Germinal center (tissue), 1 donor: ENCODE measurements around the gene WNT1.

Experiments used
- DNase-seq: peaks from one replicate; pipeline ENCODE4 v3.0.0; 2012; ENCODE audit warnings: mixed read lengths, low spot score

Gene WNT1

GRCh38 chr12:48978291-48978740 lies at the start of gene WNT1:
Gene WNT1, plus strand, starts transcription at chr12:48978322. Its CDS starts 329 bp downstream, at chr12:48978651.
- no peak for DNase-seq

GRCh38 chr12:48929551-48929950 lies 48.6 kb upstream of the WNT1 start:
- DNase-seq = no peak

DNA sequence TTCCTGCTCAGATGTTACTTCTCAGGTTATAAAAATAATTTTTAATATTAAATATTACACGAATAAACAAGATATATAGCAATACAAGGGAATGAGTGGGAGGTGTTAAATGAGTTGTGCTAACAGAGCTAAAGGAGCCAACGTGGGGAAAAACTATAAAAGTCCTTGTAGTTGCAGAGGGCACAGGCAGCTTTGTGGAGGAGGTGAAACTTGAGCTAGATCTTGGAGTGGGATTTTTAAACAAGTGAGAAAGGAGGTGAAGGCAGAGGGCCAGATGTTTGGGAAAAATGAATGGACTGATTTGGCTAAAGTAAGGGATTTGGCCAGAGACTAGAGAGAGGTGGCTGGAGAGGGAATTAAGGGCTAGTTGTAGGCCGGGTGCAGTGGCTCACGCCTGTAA lies 47.6 kb upstream of the WNT1 start:
- DNase-seq = no peak

DNA sequence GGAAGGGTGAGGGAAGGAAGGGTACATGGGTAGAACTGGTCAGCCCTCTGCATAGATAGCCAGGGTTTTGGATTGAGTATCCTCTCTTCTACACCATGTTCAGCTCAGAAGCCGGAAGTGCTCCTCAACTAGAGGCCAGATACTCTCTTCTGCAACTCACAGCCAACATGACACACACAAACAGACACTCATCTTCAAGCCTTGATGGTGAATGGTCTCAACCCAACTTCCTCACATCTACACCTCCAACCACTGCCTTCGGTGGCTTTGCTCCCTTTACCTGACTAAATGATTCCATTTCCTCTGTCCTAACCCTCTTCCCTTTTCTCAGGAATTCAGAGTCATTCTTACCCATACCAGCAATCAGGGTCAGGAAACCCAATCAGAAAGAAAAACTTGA lies 45.2 kb upstream of the WNT1 start:
- DNase-seq = no peak

GRCh38 chr12:48933664-48934311 lies 44.3 kb upstream of the WNT1 start:
- no peak for DNase-seq

GRCh38 chr12:48934312-48934706 lies 43.8 kb upstream of the WNT1 start:
- DNase-seq = no peak

- peak; percentile 87 for DNase-seq
These were observed 41.6 kb upstream of the WNT1 start for GRCh38 chr12:48936379-48936979.

DNA sequence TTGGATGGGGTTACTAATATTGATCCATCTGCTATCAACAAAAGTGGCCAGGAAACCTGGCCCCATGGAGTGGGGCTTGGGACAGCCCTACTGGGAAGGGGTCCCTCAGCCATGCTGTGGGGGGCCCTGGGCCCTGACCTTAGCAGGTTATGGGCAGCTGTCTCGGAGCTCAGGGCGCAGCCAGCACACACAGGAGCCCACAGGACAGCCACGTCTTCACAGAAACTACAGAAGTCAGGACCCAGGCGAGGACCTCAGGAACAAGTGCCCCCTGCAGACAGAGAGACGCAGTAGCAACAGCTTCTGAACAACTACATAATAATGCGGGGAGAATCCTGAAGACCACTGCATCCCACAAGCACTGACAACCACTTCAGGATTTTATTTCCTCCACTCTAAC lies 41.0 kb upstream of the WNT1 start:
- no peak for DNase-seq

GRCh38 chr12:48938805-48939204 lies 39.3 kb upstream of the WNT1 start:
- no peak for DNase-seq

DNA sequence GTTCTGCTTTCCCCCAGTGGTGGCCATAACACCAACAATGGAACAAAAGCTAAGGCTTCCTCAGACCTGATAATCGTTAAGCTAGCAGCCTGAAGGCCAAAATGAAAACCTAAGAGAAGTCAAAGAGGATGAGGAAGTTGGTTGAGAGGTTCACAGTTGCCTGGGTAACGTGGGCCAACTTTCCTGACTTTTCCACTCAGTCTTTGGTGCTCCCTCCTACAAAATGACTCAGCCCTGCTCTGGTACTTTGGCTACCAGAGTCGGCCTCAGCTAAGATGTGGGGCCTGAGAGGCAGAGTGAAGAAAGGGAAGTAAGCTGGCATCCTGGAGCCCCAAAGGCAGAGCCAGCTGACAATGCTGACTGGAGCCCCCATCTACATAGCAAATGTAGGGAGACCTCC lies 37.9 kb upstream of the WNT1 start:
- no peak for DNase-seq

GRCh38 chr12:48943221-48943620 lies 34.9 kb upstream of the WNT1 start:
- no peak for DNase-seq

DNA sequence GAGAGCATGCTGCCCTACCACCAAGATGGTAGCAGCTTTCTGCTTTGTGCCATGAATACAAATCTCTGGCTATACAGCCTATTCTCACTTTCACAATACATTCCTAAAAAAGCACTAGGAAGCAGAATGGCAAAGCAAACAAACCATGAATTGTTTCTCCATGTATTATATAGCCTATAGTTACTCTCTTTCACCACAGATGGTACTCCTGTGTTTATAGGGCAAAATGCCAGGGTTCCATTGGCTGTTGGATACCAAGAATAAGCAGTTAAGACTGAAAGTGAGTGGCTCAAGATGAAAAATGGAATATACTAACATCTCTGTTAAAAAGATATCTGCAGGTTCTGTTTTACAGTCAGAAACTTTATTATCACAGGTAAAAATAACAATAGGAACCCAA lies 31.9 kb upstream of the WNT1 start:
- DNase-seq = no peak

- DNase-seq = no peak
These were observed 31.2 kb upstream of the WNT1 start for GRCh38 chr12:48946943-48947342.

GRCh38 chr12:48947727-48948126 lies 30.4 kb upstream of the WNT1 start:
- no peak for DNase-seq

- no peak for DNase-seq
These were observed 25.4 kb upstream of the WNT1 start for GRCh38 chr12:48952691-48953090.

DNA sequence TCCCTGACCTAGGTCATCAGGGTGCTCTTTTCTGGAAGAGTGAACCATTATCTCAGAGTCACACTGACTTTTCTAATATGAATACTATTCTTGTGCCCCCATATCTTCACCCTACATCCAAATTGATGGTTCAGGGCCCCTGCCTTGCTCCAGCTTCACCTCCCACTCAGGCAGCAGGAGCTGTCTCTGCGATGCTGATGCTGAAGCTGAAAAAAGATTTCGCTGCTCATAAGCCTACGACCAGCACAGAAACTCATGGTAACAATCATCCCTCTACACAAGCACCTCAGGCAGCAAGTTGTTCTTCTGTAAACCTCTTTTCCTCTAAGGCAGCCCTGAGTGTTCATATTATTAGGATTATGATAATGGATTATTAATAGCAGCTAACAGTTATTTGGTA lies 24.1 kb upstream of the WNT1 start:
- no peak for DNase-seq

DNA sequence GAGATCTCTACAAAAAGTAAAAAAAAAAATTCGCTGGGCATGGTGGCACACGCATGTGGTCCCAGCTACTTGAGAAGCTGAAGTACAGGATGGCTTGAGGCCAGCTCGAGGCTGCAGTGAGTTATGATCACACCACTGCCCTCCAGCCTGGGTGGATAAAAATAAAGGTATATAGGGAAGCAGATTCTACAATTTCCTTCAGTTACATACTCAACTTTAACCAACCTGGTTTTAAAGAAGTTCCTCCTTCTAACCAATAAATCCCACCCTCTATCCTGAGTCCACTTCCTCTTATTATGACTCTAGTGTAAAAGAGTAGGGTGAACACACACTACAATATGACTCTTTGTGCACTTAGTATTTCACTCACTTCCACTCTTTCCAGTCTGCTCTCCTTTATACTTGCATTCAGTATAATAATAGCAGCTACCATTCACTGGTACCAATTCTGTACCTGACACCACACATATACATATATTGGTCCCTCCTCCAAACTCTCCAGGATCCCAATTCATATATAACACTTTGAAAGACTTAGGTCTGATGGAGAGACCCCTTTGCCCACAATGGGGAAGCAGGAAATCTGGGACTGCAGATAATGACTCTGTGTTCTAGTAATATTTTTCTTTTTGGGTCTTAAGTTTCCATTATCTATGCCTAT lies 23.2 kb upstream of the WNT1 start:
- DNase-seq = no peak

GRCh38 chr12:48956279-48957140 lies 21.6 kb upstream of the WNT1 start:
- DNase-seq = peak; percentile 36

DNA sequence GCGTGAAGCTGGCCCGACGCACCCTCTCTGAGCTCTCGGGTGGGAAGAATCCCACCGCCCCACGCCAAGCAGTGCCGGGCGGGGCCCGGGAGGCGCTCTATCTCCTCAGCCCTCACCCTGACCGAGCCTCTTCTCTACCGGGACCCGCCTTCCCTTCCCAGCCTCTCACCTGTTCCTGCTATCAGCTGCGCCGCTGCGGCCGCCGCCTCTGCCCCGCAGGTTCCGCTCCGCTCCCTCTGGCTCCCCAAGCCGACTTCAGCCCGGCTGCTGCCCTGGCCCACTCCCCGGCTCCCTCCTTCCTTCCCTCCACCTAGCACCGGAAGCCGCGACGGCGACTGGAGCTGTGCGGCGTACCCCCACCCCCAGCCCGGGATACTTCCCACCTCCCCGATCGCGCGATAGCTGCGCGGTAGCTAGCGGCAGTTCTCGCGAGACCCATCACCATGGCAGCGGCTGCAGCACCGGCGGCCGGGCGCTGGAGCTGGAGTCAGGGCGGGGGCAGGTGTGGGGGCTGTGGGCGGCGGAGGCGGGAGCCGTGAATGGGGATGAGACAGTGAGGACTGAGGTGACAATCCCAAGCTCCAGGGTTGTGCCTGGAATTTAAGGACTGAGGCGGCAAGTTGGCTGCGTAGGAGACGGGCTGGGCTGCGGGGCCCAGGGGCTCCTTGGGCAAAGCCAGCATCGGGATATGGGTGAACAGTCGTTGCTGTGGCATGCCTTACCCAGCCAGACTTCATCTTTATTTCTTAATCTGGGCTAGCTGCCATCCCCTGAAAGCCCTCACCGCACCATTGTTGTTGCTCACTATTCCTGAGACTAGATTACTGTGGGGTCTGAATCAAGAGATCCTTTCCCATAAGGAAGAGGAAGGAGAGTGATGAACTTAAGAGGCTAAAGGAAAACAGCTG lies 20.7 kb upstream of the WNT1 start, which contains the start of gene ARF3:
ARF3 (minus strand) TSS at position 347 of the 908 bp plus-strand sequence. CDS start 16,392 bp downstream, outside the sequence.
- peak; percentile 93 for DNase-seq

GRCh38 chr12:48958049-48958388 lies 20.1 kb upstream of the WNT1 start:
- DNase-seq = peak; percentile 54

DNA sequence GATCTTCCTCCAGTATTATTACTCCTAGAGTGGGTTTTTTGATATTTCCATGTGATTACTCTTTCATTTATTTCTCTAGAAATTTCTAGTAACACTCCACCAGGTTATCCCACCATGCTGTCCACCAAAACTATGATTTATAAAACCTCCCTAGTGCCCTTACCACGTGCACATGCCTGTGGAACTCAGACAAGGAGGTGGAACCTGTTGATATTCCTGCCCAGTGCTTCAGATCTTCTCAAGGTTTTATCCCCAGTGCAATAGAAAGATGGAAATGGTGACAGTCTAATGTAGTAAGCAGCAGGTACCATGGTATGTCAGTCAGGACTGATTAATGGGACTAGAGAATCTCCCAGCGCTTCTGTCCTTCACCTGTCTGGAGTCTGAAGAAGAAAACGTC lies 17.3 kb upstream of the WNT1 start:
- no peak for DNase-seq
